HL-60 (cell line): ENCODE measurements around the gene TOMM70.

Source experiments
- DNase-seq, 2 experiments: peaks; one replicate each; pipeline ENCODE4 v3.0.0-alpha.2; 2010 to 2020; ENCODE audit warnings: low read depth in 1 of 2, low spot score in 1 of 2
- H3K27ac ChIP-seq: fragments of 250-450 bp; sonication (Bioruptor Pico); replicated peaks from 2 replicates; pipeline ENCODE4 v1.5.1; 2020; ENCODE audit warnings: mild to moderate bottlenecking, moderate library complexity
- H3K27me3 ChIP-seq: fragments of 250-450 bp; sonication (Bioruptor Pico); 2 replicates; pipeline ENCODE4 v1.5.1; 2021; ENCODE audit warnings: mild to moderate bottlenecking, moderate library complexity; ENCODE audit not compliant: insufficient read depth, poor library complexity, severe bottlenecking
- H3K4me3 ChIP-seq: replicated peaks from 2 replicates; pipeline ENCODE4 v1.5.1; 2011; ENCODE audit warnings: mild to moderate bottlenecking, control low read depth, low read length; ENCODE audit not compliant: insufficient read depth
- GABPA ChIP-seq: IDR thresholded peaks from 2 replicates; pipeline ENCODE4 v1.6.1; 2012; ENCODE audit warnings: low read depth
- POLR2AphosphoS5 ChIP-seq: IDR thresholded peaks from 2 replicates; pipeline ENCODE4 v1.6.1; 2012; ENCODE audit warnings: low read depth
- SPI1 ChIP-seq: IDR thresholded peaks from 2 replicates; pipeline ENCODE4 v1.6.1; 2012; ENCODE audit warnings: low read depth, mild to moderate bottlenecking, borderline replicate concordance
- TF ChIP-seq, protein P1 (sequence below): IDR thresholded peaks from 2 replicates; pipeline ENCODE4 v1.6.1; 2012; ENCODE audit warnings: low read depth; ENCODE audit not compliant: insufficient replicate concordance
- TF ChIP-seq, protein P2 (sequence below): IDR thresholded peaks from one replicate; pipeline ENCODE4 v1.5.1; 2011; ENCODE audit warnings: low read length, control low read depth, inconsistent platforms; ENCODE audit not compliant: insufficient read depth

Gene TOMM70

DNA sequence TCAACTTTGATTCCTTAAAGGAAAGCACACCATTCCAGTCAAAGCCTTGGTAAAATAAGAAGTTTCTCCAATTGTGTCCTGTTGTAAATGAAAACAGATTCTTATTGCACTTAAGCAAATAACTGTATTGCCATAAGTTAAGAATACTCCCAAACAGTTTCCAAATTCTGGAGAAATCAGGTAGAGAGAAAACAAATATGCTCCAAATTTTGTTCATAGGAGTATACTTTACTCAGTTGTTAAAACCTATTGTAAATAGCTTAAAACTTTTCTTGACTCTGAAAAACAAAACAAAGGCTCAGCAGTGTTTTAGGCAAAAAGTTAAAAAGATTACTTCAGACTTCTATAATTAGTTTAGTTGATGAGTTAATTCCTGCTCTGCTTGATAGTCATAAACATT, 42.8 kb upstream of the TOMM70 start:
- Histone ChIP-seq H3K4me3 (no peak overlapping the region), H3K27ac (no peak overlapping the region), H3K27me3 (no peaks in the 10 kb centered on the region)
- DNase-seq, result no peak
- TF ChIP-seq GABPA, result no peak
- TF ChIP-seq POLR2AphosphoS5, result no peak
- TF ChIP-seq, protein P1, sequence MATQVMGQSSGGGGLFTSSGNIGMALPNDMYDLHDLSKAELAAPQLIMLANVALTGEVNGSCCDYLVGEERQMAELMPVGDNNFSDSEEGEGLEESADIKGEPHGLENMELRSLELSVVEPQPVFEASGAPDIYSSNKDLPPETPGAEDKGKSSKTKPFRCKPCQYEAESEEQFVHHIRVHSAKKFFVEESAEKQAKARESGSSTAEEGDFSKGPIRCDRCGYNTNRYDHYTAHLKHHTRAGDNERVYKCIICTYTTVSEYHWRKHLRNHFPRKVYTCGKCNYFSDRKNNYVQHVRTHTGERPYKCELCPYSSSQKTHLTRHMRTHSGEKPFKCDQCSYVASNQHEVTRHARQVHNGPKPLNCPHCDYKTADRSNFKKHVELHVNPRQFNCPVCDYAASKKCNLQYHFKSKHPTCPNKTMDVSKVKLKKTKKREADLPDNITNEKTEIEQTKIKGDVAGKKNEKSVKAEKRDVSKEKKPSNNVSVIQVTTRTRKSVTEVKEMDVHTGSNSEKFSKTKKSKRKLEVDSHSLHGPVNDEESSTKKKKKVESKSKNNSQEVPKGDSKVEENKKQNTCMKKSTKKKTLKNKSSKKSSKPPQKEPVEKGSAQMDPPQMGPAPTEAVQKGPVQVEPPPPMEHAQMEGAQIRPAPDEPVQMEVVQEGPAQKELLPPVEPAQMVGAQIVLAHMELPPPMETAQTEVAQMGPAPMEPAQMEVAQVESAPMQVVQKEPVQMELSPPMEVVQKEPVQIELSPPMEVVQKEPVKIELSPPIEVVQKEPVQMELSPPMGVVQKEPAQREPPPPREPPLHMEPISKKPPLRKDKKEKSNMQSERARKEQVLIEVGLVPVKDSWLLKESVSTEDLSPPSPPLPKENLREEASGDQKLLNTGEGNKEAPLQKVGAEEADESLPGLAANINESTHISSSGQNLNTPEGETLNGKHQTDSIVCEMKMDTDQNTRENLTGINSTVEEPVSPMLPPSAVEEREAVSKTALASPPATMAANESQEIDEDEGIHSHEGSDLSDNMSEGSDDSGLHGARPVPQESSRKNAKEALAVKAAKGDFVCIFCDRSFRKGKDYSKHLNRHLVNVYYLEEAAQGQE, result no peak
- no peak for TF ChIP-seq SPI1
- TF ChIP-seq, protein P2, sequence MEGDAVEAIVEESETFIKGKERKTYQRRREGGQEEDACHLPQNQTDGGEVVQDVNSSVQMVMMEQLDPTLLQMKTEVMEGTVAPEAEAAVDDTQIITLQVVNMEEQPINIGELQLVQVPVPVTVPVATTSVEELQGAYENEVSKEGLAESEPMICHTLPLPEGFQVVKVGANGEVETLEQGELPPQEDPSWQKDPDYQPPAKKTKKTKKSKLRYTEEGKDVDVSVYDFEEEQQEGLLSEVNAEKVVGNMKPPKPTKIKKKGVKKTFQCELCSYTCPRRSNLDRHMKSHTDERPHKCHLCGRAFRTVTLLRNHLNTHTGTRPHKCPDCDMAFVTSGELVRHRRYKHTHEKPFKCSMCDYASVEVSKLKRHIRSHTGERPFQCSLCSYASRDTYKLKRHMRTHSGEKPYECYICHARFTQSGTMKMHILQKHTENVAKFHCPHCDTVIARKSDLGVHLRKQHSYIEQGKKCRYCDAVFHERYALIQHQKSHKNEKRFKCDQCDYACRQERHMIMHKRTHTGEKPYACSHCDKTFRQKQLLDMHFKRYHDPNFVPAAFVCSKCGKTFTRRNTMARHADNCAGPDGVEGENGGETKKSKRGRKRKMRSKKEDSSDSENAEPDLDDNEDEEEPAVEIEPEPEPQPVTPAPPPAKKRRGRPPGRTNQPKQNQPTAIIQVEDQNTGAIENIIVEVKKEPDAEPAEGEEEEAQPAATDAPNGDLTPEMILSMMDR, result no peak

DNA sequence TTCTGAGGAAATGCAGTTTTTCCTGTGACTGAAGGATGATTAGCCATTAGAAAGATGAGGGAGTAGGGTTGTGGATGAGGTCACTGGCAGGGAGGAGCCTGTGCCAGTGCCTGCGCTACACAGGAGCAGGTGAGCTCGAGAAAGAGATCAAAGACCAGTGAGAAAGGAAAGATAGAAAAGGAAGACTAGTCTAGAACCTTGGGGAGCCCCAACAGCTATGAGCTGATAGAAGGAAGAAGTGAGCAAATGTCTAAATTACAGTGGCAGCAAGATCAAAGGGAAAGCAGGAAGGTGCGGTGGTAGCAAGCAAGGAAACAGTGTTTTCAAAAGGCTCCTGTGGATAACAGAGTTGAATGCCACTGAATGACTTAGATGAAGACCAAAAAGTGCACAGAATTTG, 40.0 kb upstream of the TOMM70 start:
- H3K4me3 ChIP-seq, result no peak overlapping the region
- H3K27ac ChIP-seq, result no peak overlapping the region
- no peak for TF ChIP-seq GABPA
- no peak for TF ChIP-seq POLR2AphosphoS5
- TF ChIP-seq, protein P2, result no peak
- TF ChIP-seq, protein P1, result no peak
- TF ChIP-seq SPI1, result no peak
- DNase-seq, result no peak
- no peaks in the 10 kb centered on the region for H3K27me3 ChIP-seq

DNA sequence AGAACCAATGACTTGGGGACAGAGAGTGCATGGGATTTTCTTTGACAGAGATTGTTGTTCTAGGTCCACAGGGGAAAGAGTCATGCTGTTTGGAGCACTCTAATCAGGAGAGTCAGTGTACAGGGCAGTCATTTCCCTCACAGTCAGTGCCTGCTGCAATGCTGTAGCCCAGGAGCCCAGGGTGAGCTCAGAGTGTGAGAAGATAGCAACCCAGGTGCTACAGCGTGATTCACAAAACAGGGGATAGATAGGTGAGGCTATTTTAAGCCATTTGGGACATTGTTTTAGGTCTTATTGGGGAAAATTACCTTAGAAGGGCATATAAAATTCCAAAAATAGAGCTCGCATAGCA, 37.7 kb upstream of the TOMM70 start:
- Histone ChIP-seq H3K27ac (no peak overlapping the region), H3K4me3 (no peak overlapping the region), H3K27me3 (no peaks in the 10 kb centered on the region)
- no peak for TF ChIP-seq SPI1
- no peak for TF ChIP-seq GABPA
- no peak for TF ChIP-seq POLR2AphosphoS5
- TF ChIP-seq, protein P1, result no peak
- TF ChIP-seq, protein P2, result no peak
- DNase-seq, result no peak
